Brain microvascular endothelial cell (primary cell): ENCODE results near the gene PGC.

ENCODE experiments used
- DNase-seq: peaks from one replicate; pipeline ENCODE4 v3.0.0-alpha.2; 2020
- H3K27ac ChIP-seq: fragments of 250-450 bp; sonication (Bioruptor Pico); 2 replicates; pipeline ENCODE4 v1.5.1; 2020; ENCODE audit warnings: mild to moderate bottlenecking, moderate library complexity
- H3K27me3 ChIP-seq: fragments of 250-450 bp; sonication (Bioruptor Pico); replicated peaks from 2 replicates; pipeline ENCODE4 v1.5.1; 2020; ENCODE audit warnings: mild to moderate bottlenecking
- H3K36me3 ChIP-seq: fragments of 250-450 bp; sonication (Bioruptor Pico); replicated peaks from 2 replicates; pipeline ENCODE4 v1.5.1; 2020; ENCODE audit warnings: mild to moderate bottlenecking
- H3K4me3 ChIP-seq: 2 replicates; pipeline ENCODE4 v1.5.1; 2011; ENCODE audit warnings: low read depth, mild to moderate bottlenecking, control low read depth, low read length, moderate library complexity
- in situ Hi-C: cut with HindIII; loops from 2 replicates; pipeline ENCODE4 v1.10.0; 2017; ENCODE audit warnings: low sequenced_read_pairs, low pct_ligation_motif_present
- TF ChIP-seq, protein P1 (sequence below): IDR thresholded peaks from 2 replicates; pipeline ENCODE4 v1.5.1; 2011; ENCODE audit warnings: low read depth, mild to moderate bottlenecking, moderate library complexity, low read length, control low read depth, inconsistent platforms; ENCODE audit errors: missing control alignments

Gene PGC

GRCh38 chr6:41730531-41731436 is 16.4 kb downstream of the PGC start:
- Histone ChIP-seq H3K4me3 (no peak overlapping the region), H3K27ac (no peak overlapping the region), H3K27me3 (no peaks in the 10 kb centered on the region), H3K36me3 (no peaks in the 10 kb centered on the region)
- TF ChIP-seq, protein P1, sequence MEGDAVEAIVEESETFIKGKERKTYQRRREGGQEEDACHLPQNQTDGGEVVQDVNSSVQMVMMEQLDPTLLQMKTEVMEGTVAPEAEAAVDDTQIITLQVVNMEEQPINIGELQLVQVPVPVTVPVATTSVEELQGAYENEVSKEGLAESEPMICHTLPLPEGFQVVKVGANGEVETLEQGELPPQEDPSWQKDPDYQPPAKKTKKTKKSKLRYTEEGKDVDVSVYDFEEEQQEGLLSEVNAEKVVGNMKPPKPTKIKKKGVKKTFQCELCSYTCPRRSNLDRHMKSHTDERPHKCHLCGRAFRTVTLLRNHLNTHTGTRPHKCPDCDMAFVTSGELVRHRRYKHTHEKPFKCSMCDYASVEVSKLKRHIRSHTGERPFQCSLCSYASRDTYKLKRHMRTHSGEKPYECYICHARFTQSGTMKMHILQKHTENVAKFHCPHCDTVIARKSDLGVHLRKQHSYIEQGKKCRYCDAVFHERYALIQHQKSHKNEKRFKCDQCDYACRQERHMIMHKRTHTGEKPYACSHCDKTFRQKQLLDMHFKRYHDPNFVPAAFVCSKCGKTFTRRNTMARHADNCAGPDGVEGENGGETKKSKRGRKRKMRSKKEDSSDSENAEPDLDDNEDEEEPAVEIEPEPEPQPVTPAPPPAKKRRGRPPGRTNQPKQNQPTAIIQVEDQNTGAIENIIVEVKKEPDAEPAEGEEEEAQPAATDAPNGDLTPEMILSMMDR, result no peak
- no peak for DNase-seq
- in situ Hi-C loops, result no loop called here

GRCh38 chr6:41729624-41730023 is 17.6 kb downstream of the PGC start:
- H3K27ac ChIP-seq, result no peak overlapping the region
- in situ Hi-C loops, result no loop called here
- DNase-seq, result no peak
- H3K4me3 ChIP-seq, result no peak overlapping the region
- no peaks in the 10 kb centered on the region for H3K27me3 ChIP-seq
- TF ChIP-seq, protein P1, result no peak
- no peaks in the 10 kb centered on the region for H3K36me3 ChIP-seq

DNA sequence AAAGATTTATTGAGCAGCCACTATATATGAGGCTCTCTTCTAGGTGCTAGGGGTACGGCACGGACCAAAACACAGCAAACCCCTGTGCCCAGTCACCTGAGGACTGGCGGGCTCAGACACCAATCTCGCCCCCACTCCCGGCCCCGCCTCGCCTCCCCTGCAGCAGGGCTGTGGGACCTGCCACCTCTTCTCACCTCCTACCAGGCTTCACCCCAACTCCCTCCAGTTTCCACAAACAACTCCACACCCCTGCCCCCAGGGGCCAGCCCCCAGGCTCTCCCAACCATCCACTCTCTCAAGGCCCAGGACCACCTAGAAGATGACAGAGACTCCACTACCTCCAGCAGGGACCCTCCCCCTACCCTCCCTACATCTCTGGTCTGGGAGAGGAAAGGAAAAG is 18.2 kb downstream of the PGC start:
- DNase-seq, result no peak
- no peaks in the 10 kb centered on the region for H3K36me3 ChIP-seq
- in situ Hi-C loops, result no loop called here
- TF ChIP-seq, protein P1, result no peak
- H3K27ac ChIP-seq, result no peak overlapping the region
- H3K4me3 ChIP-seq, result no peak overlapping the region
- H3K27me3 ChIP-seq, result no peaks in the 10 kb centered on the region

GRCh38 chr6:41728073-41728936 is 18.9 kb downstream of the PGC start:
- Histone ChIP-seq H3K4me3 (no peak overlapping the region), H3K27me3 (no peaks in the 10 kb centered on the region), H3K36me3 (no peaks in the 10 kb centered on the region), H3K27ac (no peak overlapping the region)
- TF ChIP-seq, protein P1, result no peak
- in situ Hi-C loops, result no loop called here
- DNase-seq, result no peak

- no peak overlapping the region for H3K4me3 ChIP-seq
- H3K27ac ChIP-seq, result no peak overlapping the region
- no peaks in the 10 kb centered on the region for H3K27me3 ChIP-seq
- H3K36me3 ChIP-seq, result no peaks in the 10 kb centered on the region
- TF ChIP-seq, protein P1, result no peak
- no peak for DNase-seq
- in situ Hi-C loops, result no loop called here
These were observed 19.5 kb downstream of the PGC start for GRCh38 chr6:41727705-41728072.
